NCI-H446 treated with DMSO at 0.1 percent for 48 hours (cell line): ENCODE results near the gene GUCY2D.

ENCODE experiments used
- DNase-seq: peaks from one replicate; lab custom pipeline; 2025; lab: John Stamatoyannopoulos, UW

The GUCY2D gene

DNA sequence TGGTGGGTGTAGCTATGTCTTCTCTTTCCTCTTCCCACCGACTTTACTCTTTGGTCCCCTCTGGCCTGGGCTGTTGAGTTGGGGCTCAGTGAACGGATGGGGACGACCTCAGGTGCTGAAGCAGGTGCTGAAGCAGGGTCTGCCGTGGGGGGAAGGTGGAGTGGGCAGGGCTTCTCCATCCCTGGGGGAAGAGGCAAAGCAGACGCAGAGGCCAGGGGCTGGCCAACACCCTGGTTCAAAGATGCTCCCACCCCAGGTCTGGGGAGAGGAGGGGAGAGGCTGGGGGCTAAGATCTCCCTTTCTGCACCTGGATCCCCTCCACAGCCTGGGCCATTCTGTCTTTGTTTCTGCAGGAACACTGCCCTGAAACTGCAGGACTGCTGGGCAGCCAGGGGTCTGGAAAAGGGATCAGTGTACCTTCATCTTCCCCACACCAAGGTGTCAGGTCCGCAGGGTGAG lies 62.2 kb downstream of the GUCY2D start:
- no peak for DNase-seq

DNA sequence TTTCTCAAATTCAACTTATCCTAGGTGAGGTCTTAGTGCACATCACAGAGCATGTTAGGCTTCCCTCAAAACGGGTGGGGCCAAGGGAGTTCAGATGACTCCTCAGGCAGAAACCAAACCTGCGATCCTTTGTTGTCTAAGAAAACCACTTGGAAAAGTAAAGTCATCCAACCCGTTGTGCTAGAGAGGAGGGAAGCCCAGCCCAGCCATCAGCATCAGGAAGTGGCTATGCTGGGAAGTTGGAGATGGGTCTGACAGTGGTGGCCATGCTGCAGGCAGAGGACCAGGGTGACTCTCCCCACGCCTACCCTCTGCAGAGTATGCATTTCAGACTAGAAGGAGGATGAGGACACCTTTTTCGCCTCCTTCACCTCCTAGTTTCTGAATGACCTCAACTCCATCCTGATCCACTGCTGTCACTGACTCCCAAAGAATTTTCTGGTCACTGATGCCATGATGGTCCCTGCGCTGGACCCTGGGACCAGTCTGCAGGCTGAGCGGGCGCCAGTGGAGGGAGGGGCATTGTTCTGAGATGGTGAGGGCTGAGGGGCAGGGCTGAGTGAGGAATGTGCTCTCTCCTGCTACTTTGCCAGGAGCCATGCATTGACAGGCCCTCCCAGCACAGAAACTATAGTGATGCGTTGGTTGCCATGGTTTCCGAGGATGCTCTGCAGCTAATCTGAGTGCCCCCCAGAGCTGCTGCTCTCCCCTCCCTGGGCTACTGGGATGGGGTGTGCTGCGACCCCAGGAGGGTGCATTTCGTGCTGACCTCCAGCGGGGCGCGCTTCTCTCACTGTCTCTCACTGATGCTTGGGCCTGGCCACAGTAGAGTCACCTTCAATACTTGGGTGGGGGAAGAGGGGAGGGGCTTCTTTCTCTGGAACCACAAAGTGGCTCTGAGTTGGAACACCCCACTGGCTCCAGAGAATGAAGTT lies 64.7 kb downstream of the GUCY2D start:
- DNase-seq: no peak

DNA sequence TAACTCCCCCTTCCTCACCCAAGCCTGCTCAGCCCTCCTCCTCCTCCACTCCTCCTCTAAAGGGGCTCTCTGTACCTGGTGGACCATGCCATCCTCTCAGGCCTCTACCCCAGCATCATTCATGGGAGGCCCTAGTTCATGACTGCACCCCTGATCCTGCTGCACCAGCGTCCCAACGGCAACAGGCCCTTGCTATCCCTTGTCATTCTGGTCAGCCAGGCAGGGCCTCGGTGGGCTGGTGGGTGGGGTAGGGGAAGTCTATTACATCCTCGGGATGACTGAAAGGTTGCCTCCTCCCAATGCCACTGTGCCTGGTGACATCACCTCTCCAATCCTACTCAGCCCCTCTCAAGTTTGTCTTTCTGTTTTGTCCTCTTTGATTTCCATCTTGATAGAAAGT lies 65.4 kb downstream of the GUCY2D start:
- DNase-seq: no peak

DNA sequence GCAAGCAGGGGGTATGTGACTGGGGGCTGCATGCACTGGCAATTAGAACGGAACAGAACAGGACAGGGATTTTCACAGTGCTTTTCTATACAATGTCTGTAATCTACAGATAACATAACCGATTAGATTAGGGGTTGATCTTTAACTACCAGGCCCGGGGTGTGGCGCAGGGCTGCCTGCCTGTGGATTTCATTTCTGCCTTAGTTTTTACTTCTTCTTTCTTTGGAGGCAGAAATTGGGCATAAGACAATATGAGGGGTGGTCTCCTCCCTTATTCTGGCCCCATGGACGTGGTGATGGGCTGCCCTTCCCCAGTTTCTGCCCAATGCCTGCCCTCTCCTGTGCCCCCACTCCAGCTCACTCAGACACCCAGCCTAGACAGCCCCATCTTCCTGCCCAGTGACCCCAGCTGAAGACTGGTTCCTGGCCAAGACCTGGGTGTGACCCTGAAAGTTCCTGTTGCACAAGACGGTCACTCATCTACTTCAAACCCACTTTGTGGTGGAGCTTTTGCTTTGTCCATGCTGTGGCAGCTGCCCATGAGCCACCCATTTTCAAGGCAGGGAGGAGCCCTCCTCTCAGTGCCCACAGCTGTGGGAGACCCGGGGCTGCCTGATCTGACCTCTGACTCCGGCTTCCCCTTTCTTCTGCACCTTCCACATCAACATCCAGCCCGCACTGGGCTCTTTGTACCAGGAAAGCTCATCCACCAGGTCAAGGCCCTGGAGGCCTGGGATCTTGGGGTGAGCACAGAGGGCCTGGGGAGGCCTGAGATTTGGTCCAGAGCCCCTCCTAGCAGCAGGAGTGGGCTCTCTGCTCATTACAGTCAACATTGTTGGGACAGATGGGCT lies 66.5 kb downstream of the GUCY2D start:
- DNase-seq: no peak

GRCh38 chr17:8069587-8069860 lies 67.1 kb downstream of the GUCY2D start:
- no peak for DNase-seq
